ENCODE results near the gene FBXL17. TPM values are rescaled to one million over a fixed set of nuclear protein-coding genes. Genes with fewer than 3 reads are reported as not detected.

The FBXL17 gene
- 10 to 100 TPM; 11.5 to 28.6 (median 19.9) TPM for total RNA-seq

- Histone ChIP-seq H3K36me3 (no peaks in the 10 kb centered on the region), H3K9me3 (no peaks in the 10 kb centered on the region), H3K4me1 (peaks cover 0 to 9% of the 10 kb centered on the region in 2 donors), H3K4me3 (peak within 1 kb of the TSS; percentile 84 to 85), H3K27me3 (no peaks in the 10 kb centered on the region), H3K27ac (peak within 1 kb of the TSS; percentile 96 to 99)
- peak; percentile 68 to 93 for TF ChIP-seq POLR2A (IDR thresholded peaks at IDR 0.05)
- no peak for TF ChIP-seq CTCF (IDR thresholded peaks at IDR 0.05)
- intact Hi-C loops (cut with DNase I; ENCODE audit: low total_unique reads): no loop called here
- peak; percentile 91 to 92 for DNase-seq
These were observed at the start of gene FBXL17 for GRCh38 chr5:108381954-108382783. FBXL17 (minus strand) TSS chr5:108382098.

- H3K27ac ChIP-seq: no peak overlapping the region
- DNase-seq: no peak
- H3K27me3 ChIP-seq: no peaks in the 10 kb centered on the region
- no peaks in the 10 kb centered on the region for H3K9me3 ChIP-seq
- no peak for TF ChIP-seq POLR2A (IDR thresholded peaks at IDR 0.05)
- no peak for TF ChIP-seq CTCF (IDR thresholded peaks at IDR 0.05)
- H3K4me1 ChIP-seq: no peaks in the 10 kb centered on the region
- H3K4me3 ChIP-seq: no peak overlapping the region
- intact Hi-C loops (cut with DNase I; ENCODE audit: low total_unique reads): no loop called here
- H3K36me3 ChIP-seq: no peaks in the 10 kb centered on the region
These were observed 49.2 kb upstream of the FBXL17 start for GRCh38 chr5:108430931-108431608.

GRCh38 chr5:108421713-108422112 lies 39.8 kb upstream of the FBXL17 start:
- no peaks in the 10 kb centered on the region for H3K27me3 ChIP-seq
- no peaks in the 10 kb centered on the region for H3K9me3 ChIP-seq
- H3K4me1 ChIP-seq: no peaks in the 10 kb centered on the region
- no peak for TF ChIP-seq CTCF (IDR thresholded peaks at IDR 0.05)
- TF ChIP-seq POLR2A (IDR thresholded peaks at IDR 0.05): no peak
- no peak overlapping the region for H3K27ac ChIP-seq
- intact Hi-C loops (cut with DNase I; ENCODE audit: low total_unique reads): no loop called here
- no peak overlapping the region for H3K4me3 ChIP-seq
- DNase-seq: no peak
- no peaks in the 10 kb centered on the region for H3K36me3 ChIP-seq

- TF ChIP-seq CTCF (IDR thresholded peaks at IDR 0.05) (no peak), POLR2A (IDR thresholded peaks at IDR 0.05) (no peak)
- Histone ChIP-seq H3K9me3 (no peaks in the 10 kb centered on the region), H3K4me1 (no peaks in the 10 kb centered on the region), H3K36me3 (no peaks in the 10 kb centered on the region), H3K27me3 (no peaks in the 10 kb centered on the region), H3K4me3 (no peak overlapping the region), H3K27ac (no peak overlapping the region)
- DNase-seq: no peak
- intact Hi-C loops (cut with DNase I; ENCODE audit: low total_unique reads): no loop called here
These were observed 38.9 kb upstream of the FBXL17 start for GRCh38 chr5:108420755-108421154.

- intact Hi-C loops (cut with DNase I; ENCODE audit: low total_unique reads): no loop called here
- no peak overlapping the region for H3K27ac ChIP-seq
These were observed 38.3 kb upstream of the FBXL17 start for GRCh38 chr5:108420158-108420557.

More at GRCh38 chr5:108420158-108420557, 38.3 kb upstream of the FBXL17 start:
- no peak overlapping the region for H3K4me3 ChIP-seq
- H3K27me3 ChIP-seq: no peaks in the 10 kb centered on the region
- no peak for TF ChIP-seq CTCF (IDR thresholded peaks at IDR 0.05)
- no peak for DNase-seq
- H3K36me3 ChIP-seq: no peaks in the 10 kb centered on the region
- H3K9me3 ChIP-seq: no peaks in the 10 kb centered on the region
- no peaks in the 10 kb centered on the region for H3K4me1 ChIP-seq
